HG02678 (cell line): Measurements from ENCODE around the gene ANKRD33.

Experiments
- ATAC-seq: cut with Tn5 transposase; IDR thresholded peaks from one replicate; pipeline ENCODE4 v1.9.1; 2021; ENCODE audit warnings: mild to moderate bottlenecking, moderate library complexity; ENCODE audit not compliant: unreplicated experiment

ANKRD33 gene

GRCh38 chr12:51938726-51939125 lies 50.8 kb downstream of the ANKRD33 start:
- ATAC-seq, result no peak

GRCh38 chr12:51941011-51941581 lies 53.2 kb downstream of the ANKRD33 start:
- no peak for ATAC-seq
